Sigmoid colon (tissue), 7 donors: Measurements from ENCODE around the gene CEBPB. TPM values are rescaled to one million over a fixed set of nuclear protein-coding genes. Genes with fewer than 3 reads are reported as not detected.

Experiments used
- DNase-seq: peaks from one replicate; pipeline ENCODE4 v3.0.0-alpha.2; 2019
- H3K27ac ChIP-seq, 4 donors: fragments of 200-600 bp; sonication (generic); one replicate each; pipeline ENCODE4 v1.5.1; 2016 to 2019; ENCODE audit warnings: mild to moderate bottlenecking in 1 of 4
- H3K27me3 ChIP-seq, 3 donors: fragments of 200-600 bp; sonication (generic); one replicate each; pipeline ENCODE4 v1.5.1; 2019; ENCODE audit warnings: mild to moderate bottlenecking in 1 of 3
- H3K36me3 ChIP-seq, 4 donors: fragments of 200-600 bp; sonication (generic); one replicate each; pipeline ENCODE4 v1.5.1; 2016 to 2019
- H3K4me1 ChIP-seq, 4 donors: fragments of 200-600 bp; sonication (generic); one replicate each; pipeline ENCODE4 v1.5.1; 2017 to 2019
- H3K4me3 ChIP-seq, 4 donors: fragments of 200-600 bp; sonication (generic); one replicate each; pipeline ENCODE4 v1.5.1; 2017 to 2019; ENCODE audit warnings: mild to moderate bottlenecking in 2 of 4, moderate library complexity in 1 of 4
- H3K9me3 ChIP-seq, 4 donors: fragments of 200-600 bp in 3 of 4; sonication (generic) in 3 of 4; one replicate each; pipeline versions ENCODE4 v1.5.1 to v1.6.1; 2013 to 2019
- CTCF ChIP-seq, 4 experiments: fragments of 450-650 bp in 3 of 4; fragments of 200-600 bp in 1 of 4; IDR thresholded peaks; one replicate each; pipeline ENCODE4 v1.5.1; 2016 to 2019; ENCODE audit warnings: antibody characterized with exemption in 4 of 4, mild to moderate bottlenecking in 3 of 4, moderate library complexity in 2 of 4
- EP300 ChIP-seq, 4 donors: sonication (generic); formaldehyde crosslinking; IDR thresholded peaks; one replicate each; pipeline ENCODE4 v1.6.1; 2017; ENCODE audit warnings: antibody characterized with exemption in 4 of 4
- POLR2A ChIP-seq, 2 donors: fragments of 450-650 bp; IDR thresholded peaks; one replicate each; pipeline ENCODE4 v1.6.1; 2016; ENCODE audit warnings: antibody characterized with exemption in 2 of 2, mild to moderate bottlenecking in 2 of 2, moderate library complexity in 2 of 2
- POLR2AphosphoS5 ChIP-seq, 4 donors: sonication (generic); formaldehyde crosslinking; IDR thresholded peaks; one replicate each; pipeline ENCODE4 v1.6.1; 2017; ENCODE audit warnings: antibody characterized with exemption in 4 of 4
- WGBS, 2 donors: extraction: QIAGEN DNeasy Blood & Tissue Kit; methylation state at CpG; one replicate each; pipeline ENCODE4 v1.1.7; 2013; 5-methylcytosine and 5-hydroxymethylcytosine counted together
- intact Hi-C: fragments of 100-400 bp; cut with DNase I; formaldehyde crosslinking; loops from one replicate; pipeline ENCODE4 v1.15.1; 2023
- polyA plus RNA-seq, 3 donors: library from polyadenylated mRNA; stranded (reverse); fragments of 200-250 nt; gene quantifications; one replicate each; pipeline ENCODE4 v1.2.3, GENCODE V29; 2013
- total RNA-seq, 4 donors: library from RNA; depleted of rRNA; stranded (reverse); fragments of >200 nt; gene quantifications; one replicate each; pipeline ENCODE4 v1.1.0, GENCODE V29; 2016
- donor health status: healthy with polysubstance abuse.
- donor health status: Bipolar disorder and iron deficiency.
- donor health status: healthy.

CEBPB gene
- total and polyA plus RNA-seq, 7 donors: 6.9 to 173 (median 53.2) TPM

GRCh38 chr20:50217207-50217949 is 26.7 kb downstream of the CEBPB start:
- H3K4me3 ChIP-seq: no peak overlapping the region
- no peaks in the 10 kb centered on the region for H3K9me3 ChIP-seq
- peaks cover 0 to 4% (median 0%) of the 10 kb centered on the region in 4 donors for H3K4me1 ChIP-seq
- 91 to 95% methylated on average over 14 of the region's 14 CpGs for WGBS, 2 donors
- DNase-seq: no peak
- intact Hi-C loops: no loop called here
- no peaks in the 10 kb centered on the region for H3K36me3 ChIP-seq
- no peak for TF ChIP-seq POLR2A (IDR thresholded peaks at IDR 0.05)
- no peak for TF ChIP-seq POLR2AphosphoS5 (IDR thresholded peaks at IDR 0.05)
- TF ChIP-seq EP300 (IDR thresholded peaks at IDR 0.05): no peak
- TF ChIP-seq CTCF (IDR thresholded peaks at IDR 0.05): no peak
- no peaks in the 10 kb centered on the region for H3K27me3 ChIP-seq
- H3K27ac ChIP-seq: no peak overlapping the region

GRCh38 chr20:50218987-50219435 is 28.4 kb downstream of the CEBPB start:
- no peaks in the 10 kb centered on the region for H3K36me3 ChIP-seq
- no peak for DNase-seq
- H3K27me3 ChIP-seq: no peaks in the 10 kb centered on the region
- H3K9me3 ChIP-seq: no peaks in the 10 kb centered on the region
- intact Hi-C loops: no loop called here
- H3K4me1 ChIP-seq: peaks cover 0 to 7% (median under 1%) of the 10 kb centered on the region in 4 donors
- TF ChIP-seq CTCF (IDR thresholded peaks at IDR 0.05): no peak
- no peak overlapping the region for H3K4me3 ChIP-seq
- H3K27ac ChIP-seq: no peak overlapping the region
- WGBS, 2 donors: 71 to 84% methylated on average over 5 of the region's 5 CpGs

DNA sequence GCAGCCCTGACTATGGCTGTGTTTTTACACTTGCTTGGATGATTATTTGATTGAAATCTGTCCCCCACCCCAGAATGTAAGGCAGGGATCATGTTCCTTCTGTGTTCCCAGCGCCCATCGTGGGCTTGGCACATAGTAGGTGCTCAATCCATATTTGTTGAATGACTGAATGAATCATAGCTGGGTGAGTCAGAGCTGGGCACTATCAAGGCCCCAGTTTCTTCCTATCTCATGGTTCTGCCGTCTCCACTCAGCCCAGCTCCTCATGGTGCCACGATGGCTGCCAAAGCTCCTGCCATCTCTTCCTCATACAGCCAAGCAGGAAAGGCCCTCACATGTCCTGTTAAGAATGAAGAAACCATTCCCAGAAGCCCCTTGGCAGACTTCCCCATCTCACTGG is 29.0 kb downstream of the CEBPB start:
- no peak for DNase-seq
- Histone ChIP-seq H3K4me1 (peaks cover 0 to 13% (median 6%) of the 10 kb centered on the region in 4 donors), H3K27me3 (no peaks in the 10 kb centered on the region), H3K36me3 (no peaks in the 10 kb centered on the region), H3K9me3 (no peaks in the 10 kb centered on the region), H3K4me3 (no peak overlapping the region), H3K27ac (no peak overlapping the region)
- WGBS, 2 donors: 86 to 97% methylated on average over 4 of the region's 4 CpGs
- TF ChIP-seq POLR2AphosphoS5 (IDR thresholded peaks at IDR 0.05): no peak
- TF ChIP-seq CTCF (IDR thresholded peaks at IDR 0.05): no peak
- no peak for TF ChIP-seq POLR2A (IDR thresholded peaks at IDR 0.05)
- no peak for TF ChIP-seq EP300 (IDR thresholded peaks at IDR 0.05)
- intact Hi-C loops: no loop called here

DNA sequence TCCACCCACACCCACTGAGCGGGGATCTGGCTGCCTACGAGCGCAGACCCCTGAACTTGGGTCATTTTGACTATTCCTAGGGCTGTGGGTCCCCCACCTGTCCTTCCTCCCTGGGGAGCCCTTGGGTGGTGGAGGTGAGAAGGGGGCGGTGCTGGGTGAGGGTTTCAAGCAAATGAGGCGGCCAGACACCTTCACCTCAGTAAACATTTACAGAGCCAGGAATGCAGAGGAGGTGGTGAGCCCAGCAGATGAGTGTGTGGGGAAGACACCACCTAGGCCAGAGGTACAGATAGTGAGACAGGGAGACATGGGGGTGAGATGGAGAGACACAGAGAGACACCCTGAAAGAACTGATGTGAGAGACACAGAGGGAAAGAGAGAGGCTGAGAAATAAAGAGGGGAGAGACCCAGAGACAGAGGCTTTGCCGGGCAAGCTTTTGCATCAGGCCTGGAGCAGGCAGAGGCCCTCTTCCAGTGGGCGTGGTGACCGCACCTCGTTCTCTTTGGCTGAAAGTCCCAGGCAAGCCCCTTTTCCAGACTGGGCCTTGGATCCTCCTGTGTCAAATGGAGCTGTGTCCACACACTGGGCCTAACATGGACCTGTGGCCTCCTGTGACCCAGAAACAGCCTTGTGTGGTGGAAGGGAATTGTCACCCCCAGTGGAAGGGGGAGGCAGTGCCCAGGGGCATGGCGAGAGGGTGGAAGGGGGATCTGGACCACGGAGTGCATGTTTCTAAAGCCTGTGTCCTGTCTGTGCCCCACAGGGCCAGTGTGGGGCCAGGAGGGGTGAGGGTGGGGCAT is 29.7 kb downstream of the CEBPB start:
- Histone ChIP-seq H3K27me3 (no peaks in the 10 kb centered on the region), H3K36me3 (no peaks in the 10 kb centered on the region), H3K9me3 (no peaks in the 10 kb centered on the region), H3K4me1 (peaks cover 0 to 15% (median 13%) of the 10 kb centered on the region in 4 donors), H3K27ac (peak overlapping the region in 1 of 4 donors; percentile 0), H3K4me3 (no peak overlapping the region)
- WGBS, 2 donors: 63 to 84% methylated on average over 11 of the region's 11 CpGs
- intact Hi-C loops: no loop called here
- TF ChIP-seq POLR2A (IDR thresholded peaks at IDR 0.05) (no peak), CTCF (IDR thresholded peaks at IDR 0.05) (no peak), EP300 (IDR thresholded peaks at IDR 0.05) (no peak), POLR2AphosphoS5 (IDR thresholded peaks at IDR 0.05) (no peak)
- no peak for DNase-seq
